Cardiac septum (tissue), 1 donor: ENCODE results near the gene TNNI2. TPM values are rescaled to one million over a fixed set of nuclear protein-coding genes. Genes with fewer than 3 reads are reported as not detected.
A peak's percentile ranks its signal among the peaks of the same experiment; 100 is the strongest.
"Not testable (repeated sequence)": the region's sequence is repeated elsewhere in the genome, so short reads cannot be mapped to it uniquely, and the experiment has no call there.

Experiments
- DNase-seq: peaks from one replicate; pipeline ENCODE4 v3.0.0-alpha.2; 2020; ENCODE audit warnings: low spot score
- intact Hi-C: fragments of 100-400 bp; cut with DNase I; formaldehyde crosslinking; loops from one replicate; pipeline ENCODE4 v1.14.0; 2022
- total RNA-seq: library from RNA; stranded (reverse); fragmentation: NEBNext Ultra II Directional; extraction: Animal tissue kit (Norgen Biotek cat#: 25700); gene quantifications from one replicate; pipeline ENCODE4 v1.2.1, GENCODE V29; 2021
- donor health status: DM: no; HTN: no; CAD: no.

The TNNI2 gene
- total RNA-seq, 1 donor from 2014 or later = 0.78 TPM

GRCh38 chr11:1879941-1880720 lies 41.4 kb downstream of the TNNI2 start:
- intact Hi-C loops = loop anchor here (5.0 kb wide), 3 partner anchors 37 to 188 kb away; partner anchors contain the start of genes TNNI2 and TNNT3
- peak; percentile 67 for DNase-seq

- intact Hi-C loops = loop anchor here (5.0 kb wide), 3 partner anchors 36 to 189 kb away; partner anchors contain the start of genes TNNI2 and TNNT3
- DNase-seq = no peak
Observed at GRCh38 chr11:1880746-1881441, 42.1 kb downstream of the TNNI2 start.

- peak; percentile 63 for DNase-seq
- intact Hi-C loops = loop anchor here (2.0 to 5.0 kb wide), 4 partner anchors 36 to 269 kb away; partner anchors contain the start of genes TNNI2 and TNNT3
Observed at GRCh38 chr11:1881442-1882264, 42.9 kb downstream of the TNNI2 start.

- intact Hi-C loops = loop anchor here (2.0 to 5.0 kb wide), 4 partner anchors 35 to 268 kb away; partner anchors contain the start of genes TNNI2 and TNNT3
- DNase-seq = peak; percentile 92
Observed at GRCh38 chr11:1882265-1883238, 43.8 kb downstream of the TNNI2 start.

- no peak for DNase-seq
- intact Hi-C loops = loop anchor here (2.0 to 5.0 kb wide), 4 partner anchors 34 to 267 kb away; partner anchors contain the start of genes TNNI2 and TNNT3
Observed at GRCh38 chr11:1883346-1884302, 44.8 kb downstream of the TNNI2 start.

GRCh38 chr11:1884303-1884700 lies 45.5 kb downstream of the TNNI2 start:
- intact Hi-C loops = loop anchor here (5.0 kb wide), 3 partner anchors 33 to 192 kb away; partner anchors contain the start of genes TNNI2 and TNNT3
- DNase-seq = no peak

- DNase-seq, intact Hi-C loops: not testable (repeated sequence)
Observed at GRCh38 chr11:1886551-1886950, 47.8 kb downstream of the TNNI2 start.

GRCh38 chr11:1887451-1888346 lies 48.9 kb downstream of the TNNI2 start:
- intact Hi-C loops = no loop called here
- no peak for DNase-seq

GRCh38 chr11:1888347-1888753 lies 49.6 kb downstream of the TNNI2 start:
- intact Hi-C loops = no loop called here
- no peak for DNase-seq

- intact Hi-C loops = no loop called here
Observed at GRCh38 chr11:1888811-1889210, 50.0 kb downstream of the TNNI2 start.

GRCh38 chr11:1889224-1889930 lies 50.6 kb downstream of the TNNI2 start:
- intact Hi-C loops = no loop called here
- DNase-seq = no peak

More at GRCh38 chr11:1888811-1889210, 50.0 kb downstream of the TNNI2 start:
- no peak for DNase-seq

- intact Hi-C loops = no loop called here
- DNase-seq = no peak
Observed at GRCh38 chr11:1889941-1890855, 51.4 kb downstream of the TNNI2 start.
